ENCODE data around the gene KCNQ1.

DNA sequence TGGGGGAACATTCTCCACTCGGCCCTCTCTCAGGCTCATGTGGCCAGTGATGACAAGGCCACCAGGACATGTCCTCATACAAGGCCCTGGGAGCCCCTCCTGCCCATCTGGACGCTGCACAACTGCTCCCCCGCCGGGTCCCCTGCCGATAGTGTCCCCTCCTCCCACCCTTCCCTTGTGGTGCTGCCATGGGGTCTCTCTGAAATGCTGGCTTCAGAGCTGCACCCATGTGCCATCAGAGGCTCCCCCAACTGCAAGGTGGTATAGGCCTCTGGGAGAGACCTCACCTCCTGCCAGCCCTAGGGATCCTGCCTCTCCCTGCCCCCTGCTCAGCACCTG lies 142.0 kb downstream of the KCNQ1 start:
- TF ChIP-seq, protein P1, sequence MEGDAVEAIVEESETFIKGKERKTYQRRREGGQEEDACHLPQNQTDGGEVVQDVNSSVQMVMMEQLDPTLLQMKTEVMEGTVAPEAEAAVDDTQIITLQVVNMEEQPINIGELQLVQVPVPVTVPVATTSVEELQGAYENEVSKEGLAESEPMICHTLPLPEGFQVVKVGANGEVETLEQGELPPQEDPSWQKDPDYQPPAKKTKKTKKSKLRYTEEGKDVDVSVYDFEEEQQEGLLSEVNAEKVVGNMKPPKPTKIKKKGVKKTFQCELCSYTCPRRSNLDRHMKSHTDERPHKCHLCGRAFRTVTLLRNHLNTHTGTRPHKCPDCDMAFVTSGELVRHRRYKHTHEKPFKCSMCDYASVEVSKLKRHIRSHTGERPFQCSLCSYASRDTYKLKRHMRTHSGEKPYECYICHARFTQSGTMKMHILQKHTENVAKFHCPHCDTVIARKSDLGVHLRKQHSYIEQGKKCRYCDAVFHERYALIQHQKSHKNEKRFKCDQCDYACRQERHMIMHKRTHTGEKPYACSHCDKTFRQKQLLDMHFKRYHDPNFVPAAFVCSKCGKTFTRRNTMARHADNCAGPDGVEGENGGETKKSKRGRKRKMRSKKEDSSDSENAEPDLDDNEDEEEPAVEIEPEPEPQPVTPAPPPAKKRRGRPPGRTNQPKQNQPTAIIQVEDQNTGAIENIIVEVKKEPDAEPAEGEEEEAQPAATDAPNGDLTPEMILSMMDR (IDR thresholded peaks at IDR 0.05): no peak
- TF ChIP-seq EZH2 (IDR thresholded peaks at IDR 0.05; ENCODE audit: borderline replicate concordance, insufficient read depth, low read depth, low read length, poor library complexity, severe bottlenecking): no peak

All from B cell (primary cell).